NOMO-1 (cell line): ENCODE measurements around the gene SP1.
"Not testable (repeated sequence)": the region's sequence is repeated elsewhere in the genome, so short reads cannot be mapped to it uniquely, and the experiment has no call there.

Source experiments
- DNase-seq, 2 experiments: peaks; one replicate each; lab custom pipeline; 2025; ENCODE audit not compliant: unreplicated experiment in 2 of 2; lab: John Stamatoyannopoulos, UW

Gene SP1

GRCh38 chr12:53444593-53445325 is 64.8 kb downstream of the SP1 start:
- DNase-seq: not testable (repeated sequence)

- no peak for DNase-seq
These were observed 71.0 kb downstream of the SP1 start for GRCh38 chr12:53450936-53451335.

- peak; percentile 99 to 100 for DNase-seq
These were observed 71.7 kb downstream of the SP1 start, which contains the start of gene PCBP2 for GRCh38 chr12:53451661-53452158. TSS of gene PCBP2 (plus strand) at chr12:53452102. CDS start at chr12:53454801, 2,699 bp downstream.

GRCh38 chr12:53452159-53453077 is 72.4 kb downstream of the SP1 start:
- DNase-seq: peak; percentile 56

- DNase-seq: no peak
These were observed 74.1 kb downstream of the SP1 start for GRCh38 chr12:53453953-53454640.

- DNase-seq: no peak
These were observed 74.7 kb downstream of the SP1 start for GRCh38 chr12:53454707-53455106.

- no peak for DNase-seq
These were observed 76.8 kb downstream of the SP1 start for GRCh38 chr12:53456654-53457366.

- no peak for DNase-seq
These were observed 79.1 kb downstream of the SP1 start for GRCh38 chr12:53459097-53459496.

- no peak for DNase-seq
These were observed 81.1 kb downstream of the SP1 start for GRCh38 chr12:53461059-53461458.

- DNase-seq: no peak
These were observed 81.6 kb downstream of the SP1 start for GRCh38 chr12:53461591-53461990.

GRCh38 chr12:53462935-53463334 is 83.0 kb downstream of the SP1 start:
- no peak for DNase-seq

- DNase-seq: no peak
These were observed 84.0 kb downstream of the SP1 start for GRCh38 chr12:53463802-53464560.

- DNase-seq: no peak
These were observed 84.9 kb downstream of the SP1 start for GRCh38 chr12:53464685-53465418.

GRCh38 chr12:53465679-53466078 is 85.7 kb downstream of the SP1 start:
- DNase-seq: no peak
